H1 (cell line): ENCODE results near the gene SLC35G6. TPM values are rescaled to one million over a fixed set of nuclear protein-coding genes. Genes with fewer than 3 reads are reported as not detected.

Experiments
- CTCF ChIA-PET: fragments of 300-600 bp; sonication (Branson Sonifier 250); formaldehyde crosslinking; loops from one replicate; lab custom pipeline; 2021; ENCODE audit not compliant: partially characterized antibody; lab: Charles Lee
- POLR2A ChIA-PET: fragments of 300-600 bp; sonication (Branson Sonifier 250); formaldehyde crosslinking; loops from one replicate; lab custom pipeline; 2021; ENCODE audit warnings: inconsistent platforms; ENCODE audit not compliant: partially characterized antibody; lab: Charles Lee
- DNase-seq, 2 experiments: peaks; one replicate each; pipeline versions ENCODE4 v3.0.0 to v3.0.0-alpha.2; 2010 to 2022; ENCODE audit warnings: low spot score in 2 of 2, low read depth in 1 of 2, mixed read lengths in 1 of 2
- FAIRE-seq: peaks from 2 replicates; lab custom pipeline; 2011; peaks lifted over from hg19 to GRCh38; lab: Jason Lieb, UNC
- H2AFZ ChIP-seq: 2 replicates; pipeline ENCODE4 v1.8.1; 2012; ENCODE audit warnings: low read length, inconsistent platforms
- H2AK5ac ChIP-seq: 2 replicates; pipeline ENCODE4 v1.6.1; 2013; ENCODE audit warnings: low read depth, low read length
- H2BK120ac ChIP-seq: replicated peaks from 2 replicates; pipeline ENCODE3; 2013; ENCODE audit warnings: low read depth, low read length, inconsistent platforms
- H2BK12ac ChIP-seq: 2 replicates; pipeline ENCODE4 v1.6.1; 2013; ENCODE audit warnings: low read depth, low read length
- H2BK15ac ChIP-seq: 2 replicates; pipeline ENCODE4 v1.6.1; 2013; ENCODE audit warnings: low read length
- H2BK20ac ChIP-seq: 2 replicates; pipeline ENCODE4 v1.6.1; 2013; ENCODE audit warnings: low read length
- H2BK5ac ChIP-seq: 2 replicates; pipeline ENCODE4 v1.6.1; 2013; ENCODE audit warnings: low read depth, low read length
- H3K14ac ChIP-seq: 2 replicates; pipeline ENCODE4 v1.6.1; 2013; ENCODE audit warnings: inconsistent platforms; ENCODE audit not compliant: insufficient read length
- H3K18ac ChIP-seq: 2 replicates; pipeline ENCODE4 v1.6.1; 2013; ENCODE audit warnings: low read length; ENCODE audit errors: extremely low read depth
- H3K23ac ChIP-seq: 2 replicates; pipeline ENCODE4 v1.6.1; 2013; ENCODE audit warnings: inconsistent platforms; ENCODE audit not compliant: insufficient read length
- H3K23me2 ChIP-seq: 2 replicates; pipeline ENCODE4 v1.6.1; 2013; ENCODE audit warnings: low read depth, low read length
- H3K27ac ChIP-seq: 2 replicates; pipeline ENCODE4 v1.6.1; 2011; ENCODE audit warnings: low read depth, low read length, inconsistent platforms
- H3K27me3 ChIP-seq, 4 experiments: replicated peaks in 1 of 4; 1 replicate in 1 of 4; 2 replicates in 3 of 4; pipeline versions ENCODE4 v1.6.1 to v1.8.1; 2011 to 2013; ENCODE audit warnings: low read length in 3 of 4, mild to moderate bottlenecking in 3 of 4, inconsistent platforms in 2 of 4, mixed read lengths in 2 of 4, moderate library complexity in 1 of 4; ENCODE audit not compliant: control insufficient read depth in 3 of 4, insufficient read depth in 3 of 4; ENCODE audit errors: extremely low read depth in 1 of 4
- H3K36me3 ChIP-seq, 4 experiments: 2 replicates each; pipeline versions ENCODE4 v1.6.1 to v1.8.1; 2011 to 2013; ENCODE audit warnings: mild to moderate bottlenecking in 4 of 4, low read length in 3 of 4, moderate library complexity in 2 of 4, control low read depth in 1 of 4, inconsistent platforms in 1 of 4; ENCODE audit not compliant: insufficient read depth in 4 of 4, control insufficient read depth in 2 of 4
- H3K4ac ChIP-seq: replicated peaks from 2 replicates; pipeline ENCODE3; 2013; ENCODE audit warnings: low read length, low read depth, mixed read lengths, inconsistent platforms; ENCODE audit not compliant: insufficient read length
- H3K4me1 ChIP-seq, 4 experiments: replicated peaks in 1 of 4; 1 replicate in 1 of 4; 2 replicates in 3 of 4; pipeline versions ENCODE4 v1.6.1 to v1.8.1; 2011 to 2013; ENCODE audit warnings: low read length in 3 of 4, inconsistent platforms in 2 of 4, mixed read lengths in 1 of 4; ENCODE audit not compliant: insufficient read depth in 4 of 4, control insufficient read depth in 3 of 4
- H3K4me2 ChIP-seq, 2 experiments: 2 replicates each; pipeline versions ENCODE4 v1.6.1 to v1.8.1; 2011 to 2013; ENCODE audit warnings: low read depth in 2 of 2, low read length in 2 of 2, control low read depth in 1 of 2, inconsistent platforms in 1 of 2, mild to moderate bottlenecking in 1 of 2; ENCODE audit not compliant: insufficient read depth in 1 of 2
- H3K4me3 ChIP-seq, 4 experiments: fragments of 200-600, 300-600 bp in 1 of 4; sonication (generic), shearing (Covaris generic), sonication (Bioruptor Twin) in 1 of 4; 2 replicates each; pipeline versions ENCODE4 v1.5.1 to v1.8.1; 2011 to 2016; ENCODE audit warnings: low read length in 4 of 4, low read depth in 3 of 4, control low read depth in 2 of 4, inconsistent platforms in 2 of 4, mild to moderate bottlenecking in 2 of 4, mixed read lengths in 1 of 4, moderate library complexity in 1 of 4; ENCODE audit not compliant: insufficient read depth in 2 of 4; ENCODE audit errors: extremely low read depth in 1 of 4
- H3K56ac ChIP-seq: replicated peaks from 2 replicates; pipeline ENCODE3; 2013; ENCODE audit warnings: low read depth, mild to moderate bottlenecking, mixed read lengths, low read length, inconsistent platforms; ENCODE audit not compliant: insufficient read length
- H3K79me1 ChIP-seq: 2 replicates; pipeline ENCODE4 v1.6.1; 2013; ENCODE audit warnings: low read depth, low read length, control low read depth
- H3K79me2 ChIP-seq, 2 experiments: 2 replicates each; pipeline versions ENCODE4 v1.6.1 to v1.8.1; 2012 to 2013; ENCODE audit warnings: low read length in 2 of 2, mild to moderate bottlenecking in 2 of 2, inconsistent platforms in 1 of 2; ENCODE audit not compliant: insufficient read depth in 2 of 2, control insufficient read depth in 1 of 2
- H3K9ac ChIP-seq, 4 experiments: replicated peaks in 1 of 4; 1 replicate in 1 of 4; 2 replicates in 3 of 4; pipeline versions ENCODE4 v1.6.1 to v1.8.1; 2011 to 2013; ENCODE audit warnings: low read depth in 3 of 4, low read length in 3 of 4, control low read depth in 2 of 4, mild to moderate bottlenecking in 2 of 4, moderate library complexity in 2 of 4, inconsistent platforms in 1 of 4; ENCODE audit errors: extremely low read depth in 1 of 4
- H3K9me3 ChIP-seq, 2 experiments: 2 replicates each; pipeline versions ENCODE4 v1.6.1 to v1.8.1; 2012 to 2013; ENCODE audit warnings: mild to moderate bottlenecking in 2 of 2, moderate library complexity in 2 of 2, control low read depth in 1 of 2, inconsistent platforms in 1 of 2, low read depth in 1 of 2, low read length in 1 of 2, mixed read lengths in 1 of 2; ENCODE audit not compliant: insufficient read depth in 2 of 2
- H4K20me1 ChIP-seq, 2 experiments: replicated peaks in 1 of 2; 2 replicates each; pipeline versions ENCODE3 to v1.8.1; 2011 to 2013; ENCODE audit warnings: inconsistent platforms in 2 of 2, low read length in 2 of 2, mild to moderate bottlenecking in 1 of 2; ENCODE audit not compliant: insufficient read depth in 2 of 2, control insufficient read depth in 1 of 2
- H4K5ac ChIP-seq: 2 replicates; pipeline ENCODE4 v1.6.1; 2013; ENCODE audit warnings: low read length, low read depth, mixed read lengths, inconsistent platforms; ENCODE audit not compliant: insufficient read length
- H4K8ac ChIP-seq: 2 replicates; pipeline ENCODE4 v1.8.0; 2013; ENCODE audit warnings: mild to moderate bottlenecking, moderate library complexity, low read length, inconsistent platforms; ENCODE audit not compliant: insufficient read depth; ENCODE audit errors: extremely low read depth
- H4K91ac ChIP-seq: replicated peaks from 2 replicates; pipeline ENCODE3; 2013; ENCODE audit warnings: low read length, mixed read lengths, inconsistent platforms; ENCODE audit not compliant: insufficient read length
- ATF2 ChIP-seq: IDR thresholded peaks from 2 replicates; pipeline ENCODE4 v1.6.1; 2012; ENCODE audit warnings: low read length, inconsistent platforms
- BACH1 ChIP-seq: IDR thresholded peaks from 2 replicates; pipeline ENCODE4 v1.6.1; 2012; ENCODE audit warnings: low read length, improper control_type of control experiment
- POU5F1 ChIP-seq: IDR thresholded peaks from 2 replicates; pipeline ENCODE4 v1.6.1; 2011; ENCODE audit warnings: low read depth, mild to moderate bottlenecking, low read length, moderate library complexity
- YY1 ChIP-seq: IDR thresholded peaks from 2 replicates; pipeline ENCODE4 v1.6.1; 2011; ENCODE audit warnings: low read depth, mild to moderate bottlenecking, low read length
- WGBS, 2 experiments: shearing (Covaris generic) in 1 of 2; methylation state at CpG; one replicate each; pipeline versions ENCODE4 v1.1.6 to v1.1.7; 2013 to 2015; ENCODE audit warnings: low lambda C conversion rate in 2 of 2, mixed read lengths in 2 of 2, inconsistent platforms in 1 of 2, low coverage in 1 of 2, missing lambda C conversion rate in 1 of 2; ENCODE audit not compliant: insufficient replicate concordance in 2 of 2, insufficient coverage in 1 of 2, insufficient read length in 1 of 2; ENCODE audit errors: extremely low coverage in 1 of 2, missing lambda C conversion rate in 1 of 2; 5-methylcytosine and 5-hydroxymethylcytosine counted together
- polyA plus RNA-seq, 7 experiments: library from polyadenylated mRNA; depleted of rRNA in 3 of 7; stranded (reverse) in 5 of 7; unstranded in 2 of 7; fragments of >200 nt in 5 of 7; fragments of 200-250 nt in 2 of 7; gene quantifications; 1 replicate in 5 of 7; 2 replicates in 1 of 7; 4 replicates in 1 of 7; pipeline versions ENCODE4 v1.2.1 to v1.2.3, GENCODE V29; 2011 to 2013; ENCODE audit warnings: missing spikeins in 2 of 7, mixed read lengths in 2 of 7
- total RNA-seq: library from RNA; stranded (reverse); fragmentation: NEBNext Ultra II Directional; extraction: Animal tissue kit (Norgen Biotek cat#: 25700); gene quantifications from 2 replicates; pipeline ENCODE4 v1.2.1, GENCODE V29; 2021

SLC35G6 gene
- total and polyA plus RNA-seq, 2 of the 8 experiments (the other 6 are each of a cell fraction or from before 2014, with no cell fraction given), result 0.05 TPM; not detected in 1

GRCh38 chr17:7466639-7467341 lies 14.5 kb upstream of the SLC35G6 start:
- no peak overlapping the region for H3K14ac ChIP-seq
- H3K79me2 ChIP-seq, result no peaks in the 10 kb centered on the region; a peak in 1 of 4 replicates
- DNase-seq, result no peak
- CTCF ChIA-PET, result interaction anchor here (1.0 to 1.6 kb wide), 7 partner anchors 9 to 92 kb away, joined by 3 to 8 read pairs (median 3); partner anchors contain the start of gene TNFSF13
- no peaks in the 10 kb centered on the region for H3K23me2 ChIP-seq
- H2BK12ac ChIP-seq, result no peak overlapping the region
- 91% methylated on average over 16 of the region's 16 CpGs; no CpG with 5 or more reads in 1 of the 2 experiments for WGBS, 2 experiments
- no peak overlapping the region for H3K23ac ChIP-seq
- no peak overlapping the region for H2BK15ac ChIP-seq
- POLR2A ChIA-PET, result interaction anchor here (0.8 to 13.8 kb wide), 6 partner anchors 15 to 116 kb away, joined by 3 to 200 read pairs (median 4); partner anchors contain the start of genes POLR2A, SLC35G6, TMEM256 and ZBTB4
- no peak overlapping the region for H3K18ac ChIP-seq
- H3K9ac ChIP-seq, result no peak overlapping the region
- H2BK120ac ChIP-seq, result no peak overlapping the region
- no peak for FAIRE-seq
- H3K27me3 ChIP-seq, result no peaks in the 10 kb centered on the region
- no peak overlapping the region for H3K56ac ChIP-seq
- peaks cover 0 to 1% (median under 1%) of the 10 kb centered on the region in 4 experiments; a peak in 3 of 7 replicates for H3K4me1 ChIP-seq
- peak; percentile 83 for TF ChIP-seq YY1
- TF ChIP-seq BACH1, result no peak
- no peak for TF ChIP-seq POU5F1
- no peak for TF ChIP-seq ATF2
- peak overlapping the region; percentile 57; the same call in 1 of the 2 replicates for H4K8ac ChIP-seq
- no peak overlapping the region for H3K27ac ChIP-seq
- H3K4me2 ChIP-seq, result no peak overlapping the region
- no peak overlapping the region for H2BK20ac ChIP-seq
- H3K4me3 ChIP-seq, result no peak overlapping the region
- H4K20me1 ChIP-seq, result peaks cover 0 to 1% of the 10 kb centered on the region in 2 experiments
- H3K9me3 ChIP-seq, result no peaks in the 10 kb centered on the region
- H3K36me3 ChIP-seq, result peaks cover 0 to 3% (median under 1%) of the 10 kb centered on the region in 4 experiments; a peak in 3 of 8 replicates
- H3K4ac ChIP-seq, result no peak overlapping the region
- H3K79me1 ChIP-seq, result peaks cover 2% of the 10 kb centered on the region
- no peak overlapping the region for H2AFZ ChIP-seq
- no peak overlapping the region; the same call in 1 of the 2 replicates for H2BK5ac ChIP-seq
- H2AK5ac ChIP-seq, result no peak overlapping the region
- H4K91ac ChIP-seq, result no peak overlapping the region
- H4K5ac ChIP-seq, result no peak overlapping the region
